Gastroesophageal sphincter (tissue), 4 donors: Measurements from ENCODE around the gene PDIK1L. TPM values are rescaled to one million over a fixed set of nuclear protein-coding genes. Genes with fewer than 3 reads are reported as not detected.

Experiments used
- ATAC-seq: fragments of 150-250 bp; one replicate; pipeline ENCODE4 v1.9.1; 2016; ENCODE audit warnings: mild to moderate bottlenecking, moderate library complexity
- H3K27ac ChIP-seq, 4 donors: fragments of 200-600 bp; sonication (generic) in 3 of 4; 1 replicate in 3 of 4; 2 replicates in 1 of 4; pipeline ENCODE4 v1.5.1; 2016 to 2019
- H3K27me3 ChIP-seq: fragments of 200-600 bp; sonication (generic); one replicate; pipeline ENCODE4 v1.5.1; 2019
- H3K36me3 ChIP-seq, 2 donors: fragments of 200-600 bp; sonication (generic); one replicate each; pipeline ENCODE4 v1.5.1; 2019; ENCODE audit warnings: control low read depth in 1 of 2
- H3K4me1 ChIP-seq, 3 donors: fragments of 200-600 bp; sonication (generic); 1 replicate in 2 of 3; 2 replicates in 1 of 3; pipeline ENCODE4 v1.5.1; 2016 to 2019; ENCODE audit warnings: control low read depth in 2 of 3
- H3K4me3 ChIP-seq, 2 donors: fragments of 200-600 bp; sonication (generic); one replicate each; pipeline ENCODE4 v1.5.1; 2019; ENCODE audit warnings: mild to moderate bottlenecking in 1 of 2, moderate library complexity in 1 of 2
- H3K9me3 ChIP-seq, 3 donors: fragments of 200-600 bp; sonication (generic); one replicate each; pipeline ENCODE4 v1.5.1; 2017 to 2019; ENCODE audit warnings: control low read depth in 2 of 3
- CTCF ChIP-seq, 4 experiments: fragments of 200-600 bp in 2 of 4; fragments of 450-650 bp in 2 of 4; sonication (generic) in 1 of 4; IDR thresholded peaks; one replicate each; pipeline ENCODE4 v1.5.1; 2017 to 2019; ENCODE audit warnings: antibody characterized with exemption in 4 of 4, mild to moderate bottlenecking in 2 of 4, moderate library complexity in 2 of 4
- EP300 ChIP-seq: sonication (generic); formaldehyde crosslinking; IDR thresholded peaks from one replicate; pipeline ENCODE4 v1.6.1; 2017; ENCODE audit warnings: antibody characterized with exemption, mild to moderate bottlenecking
- POLR2A ChIP-seq, 2 donors: fragments of 450-650 bp; IDR thresholded peaks; one replicate each; pipeline ENCODE4 v1.6.1; 2017; ENCODE audit warnings: antibody characterized with exemption in 2 of 2, mild to moderate bottlenecking in 2 of 2, moderate library complexity in 1 of 2
- POLR2AphosphoS5 ChIP-seq: sonication (generic); formaldehyde crosslinking; IDR thresholded peaks from one replicate; pipeline ENCODE4 v1.6.1; 2017; ENCODE audit warnings: antibody characterized with exemption
- WGBS, 2 donors: methylation state at CpG; one replicate each; pipeline ENCODE4 v1.1.5; 2018; ENCODE audit warnings: low coverage in 1 of 2; 5-methylcytosine and 5-hydroxymethylcytosine counted together
- total RNA-seq, 4 donors: library from RNA; depleted of rRNA; stranded (reverse); fragments of >200 nt; gene quantifications; one replicate each; pipeline ENCODE4 v1.1.0, GENCODE V29; 2016

PDIK1L gene
- total RNA-seq, 4 donors from 2014 or later: 6.2 to 9.3 (median 6.8) TPM

GRCh38 chr1:26154750-26155149, 43.1 kb downstream of the PDIK1L start:
- peak overlapping the region in 3 of 4 donors; percentile 48 to 66 (median 63) for H3K27ac ChIP-seq
- H3K36me3 ChIP-seq: no peaks in the 10 kb centered on the region
- no peaks in the 10 kb centered on the region for H3K9me3 ChIP-seq
- TF ChIP-seq POLR2A (IDR thresholded peaks at IDR 0.05): no peak
- TF ChIP-seq CTCF (IDR thresholded peaks at IDR 0.05): no peak
- no peak for TF ChIP-seq EP300
- TF ChIP-seq POLR2AphosphoS5: no peak
- WGBS, 2 donors: 36 to 72% methylated on average over 6 to 7 of the region's 9 CpGs
- H3K27me3 ChIP-seq: peaks cover 69% of the 10 kb centered on the region
- no peak for ATAC-seq
- H3K4me1 ChIP-seq: no peaks in the 10 kb centered on the region
- peak overlapping the region in 1 of 2 donors; percentile 8 for H3K4me3 ChIP-seq

GRCh38 chr1:26155370-26156284, 44.0 kb downstream of the PDIK1L start:
- Histone ChIP-seq H3K9me3 (no peaks in the 10 kb centered on the region), H3K4me3 (peak overlapping the region in 1 of 2 donors; percentile 41), H3K36me3 (no peaks in the 10 kb centered on the region), H3K27me3 (peaks cover 61% of the 10 kb centered on the region), H3K27ac (peak overlapping the region in 3 of 4 donors; percentile 49 to 66 (median 63)), H3K4me1 (peaks cover 0 to 2% (median 0%) of the 10 kb centered on the region in 3 donors)
- no peak for TF ChIP-seq EP300
- peak; percentile 50 for TF ChIP-seq POLR2AphosphoS5
- ATAC-seq: peak; percentile 54
- 42 to 75% methylated on average over 5 to 6 of the region's 21 CpGs for WGBS, 2 donors

DNA sequence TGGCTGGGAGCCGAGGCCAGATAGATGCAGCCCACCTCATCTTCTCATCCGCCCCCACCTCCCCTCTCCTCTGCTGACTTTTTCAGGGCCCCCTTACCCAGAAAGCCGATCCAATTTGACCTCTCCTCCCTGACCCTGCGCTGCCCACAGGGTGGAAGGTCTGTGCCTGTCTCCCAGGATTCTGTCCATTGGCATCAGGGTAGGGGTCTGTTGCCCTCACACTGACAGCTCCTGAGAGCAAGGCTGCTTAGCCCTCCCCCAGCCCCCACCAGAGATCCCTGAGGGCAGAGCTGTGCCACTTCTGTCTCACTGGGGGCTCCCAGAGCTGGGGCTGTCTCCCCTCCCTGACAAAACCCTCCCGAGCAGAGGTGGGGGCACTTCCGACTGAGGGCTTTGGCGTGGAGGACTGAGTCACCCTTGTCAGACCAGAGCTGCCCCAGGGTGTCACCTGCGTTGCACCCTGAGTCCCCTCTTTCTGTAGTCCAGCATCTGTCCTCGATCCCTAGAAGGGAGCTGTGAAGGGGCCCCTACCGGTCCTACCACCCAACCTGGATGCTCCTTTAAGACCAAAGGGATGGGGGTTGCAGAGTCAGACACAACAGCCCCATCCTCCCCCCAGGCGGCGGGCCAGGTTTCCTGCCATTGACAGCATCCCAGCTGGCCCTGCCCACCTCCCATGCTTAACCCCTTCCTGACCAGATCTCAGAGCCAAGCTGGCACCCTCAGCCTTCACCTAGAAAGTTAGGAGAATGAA, 44.8 kb downstream of the PDIK1L start:
- peaks cover 0 to 10% (median 5%) of the 10 kb centered on the region in 3 donors for H3K4me1 ChIP-seq
- peak; percentile 14 for ATAC-seq
- peak overlapping the region in 1 of 2 donors; percentile 41 for H3K4me3 ChIP-seq
- TF ChIP-seq POLR2A (IDR thresholded peaks at IDR 0.05): no peak
- TF ChIP-seq POLR2AphosphoS5: no peak
- TF ChIP-seq CTCF (IDR thresholded peaks at IDR 0.05): no peak
- peaks cover 58% of the 10 kb centered on the region for H3K27me3 ChIP-seq
- no peaks in the 10 kb centered on the region for H3K9me3 ChIP-seq
- 42 to 47% methylated on average over 2 to 4 of the region's 12 CpGs for WGBS, 2 donors
- no peaks in the 10 kb centered on the region for H3K36me3 ChIP-seq
- peak overlapping the region in 3 of 4 donors; percentile 49 to 66 (median 63) for H3K27ac ChIP-seq

- no peak for ATAC-seq
- peak overlapping the region in 3 of 4 donors; percentile 38 to 54 (median 50) for H3K27ac ChIP-seq
- H3K36me3 ChIP-seq: no peaks in the 10 kb centered on the region
- no peak for TF ChIP-seq POLR2A (IDR thresholded peaks at IDR 0.05)
- TF ChIP-seq EP300: no peak
- no peak for TF ChIP-seq POLR2AphosphoS5
- TF ChIP-seq CTCF (IDR thresholded peaks at IDR 0.05): no peak
- WGBS, 2 donors: 40% methylated on average over 1 of the region's 5 CpGs; no CpG with 5 or more reads in 1 of the 2 donors
- peaks cover 54% of the 10 kb centered on the region for H3K27me3 ChIP-seq
- peaks cover 0 to 19% (median 6%) of the 10 kb centered on the region in 3 donors for H3K4me1 ChIP-seq
- H3K4me3 ChIP-seq: peak overlapping the region in 1 of 2 donors; percentile 56
- no peaks in the 10 kb centered on the region for H3K9me3 ChIP-seq
Measured at GRCh38 chr1:26158271-26158907, 46.8 kb downstream of the PDIK1L start.
